Right renal pelvis (tissue), 4 donors: Measurements from ENCODE around the gene BCO2. TPM values are rescaled to one million over a fixed set of nuclear protein-coding genes. Genes with fewer than 3 reads are reported as not detected.
A peak's percentile ranks its signal among the peaks of the same experiment; 100 is the strongest.
"Not testable (repeated sequence)": the region's sequence is repeated elsewhere in the genome, so short reads cannot be mapped to it uniquely, and the experiment has no call there.

Source experiments
- DNase-seq, 4 donors: peaks; one replicate each; pipeline ENCODE4 v3.0.0-alpha.2; 2013; ENCODE audit warnings: low read depth in 4 of 4, low spot score in 3 of 4, missing footprints in 1 of 4
- polyA plus RNA-seq, 4 donors: library from polyadenylated mRNA; unstranded; fragments of 120-200 nt; gene quantifications; one replicate each; pipeline ENCODE4 v1.2.1, GENCODE V29; 2013; ENCODE audit not compliant: insufficient read length in 4 of 4

The BCO2 gene
- polyA plus RNA-seq: 1 to 10 TPM; 3.1 to 4.3 (median 3.8) TPM

GRCh38 chr11:112174789-112175598 is at the start of gene BCO2:
Gene BCO2, plus strand, starts transcription at chr11:112175512. Its CDS starts 90 bp downstream, at chr11:112175602.
- peak; percentile 66 to 82 (median 79) for DNase-seq

DNA sequence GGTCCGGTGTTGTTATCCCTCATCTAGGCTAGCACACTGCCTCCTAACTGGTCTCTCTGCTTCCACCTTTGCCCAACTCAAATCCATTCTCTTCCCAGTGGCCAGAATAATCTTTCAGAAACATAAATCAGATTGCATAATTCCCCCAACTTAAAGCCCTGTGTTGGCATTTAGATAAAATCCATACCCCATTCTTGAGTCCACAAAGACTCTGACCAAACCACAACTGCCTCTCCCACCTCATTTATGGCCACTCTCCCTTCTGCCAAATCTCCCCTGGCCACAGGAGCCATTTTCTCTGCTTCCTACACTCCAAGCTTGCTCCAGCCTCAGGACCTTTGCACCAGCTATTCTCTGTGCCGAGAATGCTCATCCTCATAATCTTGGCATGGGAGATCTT is 48.3 kb upstream of the BCO2 start:
- DNase-seq: no peak

GRCh38 chr11:112128483-112129121 is 46.7 kb upstream of the BCO2 start:
- DNase-seq: peak in 1 of 4 donors; percentile 7

DNA sequence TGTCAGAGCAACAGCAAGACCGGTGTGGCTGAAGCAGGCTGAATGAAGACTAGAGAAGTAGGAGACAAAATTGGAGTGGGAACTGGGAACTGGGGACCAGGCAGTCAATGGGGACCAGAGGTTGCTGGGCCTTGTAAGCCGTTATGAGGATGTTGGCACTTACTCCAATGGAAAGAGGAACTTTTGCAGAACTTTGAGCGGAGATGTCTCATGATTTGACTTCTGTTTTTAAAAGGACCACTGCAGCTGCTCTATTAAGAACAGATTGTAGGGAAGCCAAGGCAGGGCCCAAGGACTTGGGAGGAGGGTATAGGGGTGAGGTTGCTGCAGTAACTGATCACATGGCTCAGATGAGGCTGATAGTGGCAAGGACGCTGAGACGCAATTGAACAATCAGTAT is 45.7 kb upstream of the BCO2 start:
- DNase-seq: no peak

DNA sequence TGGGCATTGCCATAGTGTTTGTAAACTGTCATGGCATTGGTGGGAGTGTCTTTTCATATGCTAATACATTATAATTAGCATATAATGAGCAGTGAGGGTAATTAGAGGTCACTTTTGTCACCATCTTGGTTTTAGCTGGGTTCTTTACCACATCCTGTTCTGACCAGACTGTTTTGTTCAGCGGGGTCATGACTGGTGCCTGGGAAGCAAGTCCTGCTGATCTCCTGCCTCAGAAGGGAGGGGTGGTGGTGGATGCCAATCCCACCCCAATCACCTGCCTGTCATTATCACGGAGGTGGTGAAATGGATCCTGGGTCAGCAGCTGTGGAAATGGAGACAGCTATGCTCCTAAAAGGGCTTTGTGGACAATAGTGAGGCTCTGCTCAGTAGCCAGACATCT is 42.6 kb upstream of the BCO2 start:
- no peak for DNase-seq

GRCh38 chr11:112134473-112134872 is 40.8 kb upstream of the BCO2 start:
- no peak for DNase-seq

GRCh38 chr11:112143597-112143996 is 31.7 kb upstream of the BCO2 start:
- DNase-seq: no peak

- DNase-seq: no peak
Measured at GRCh38 chr11:112150517-112150916, 24.8 kb upstream of the BCO2 start.

- DNase-seq: no peak
Measured at GRCh38 chr11:112156153-112156955, 19.0 kb upstream of the BCO2 start.

DNA sequence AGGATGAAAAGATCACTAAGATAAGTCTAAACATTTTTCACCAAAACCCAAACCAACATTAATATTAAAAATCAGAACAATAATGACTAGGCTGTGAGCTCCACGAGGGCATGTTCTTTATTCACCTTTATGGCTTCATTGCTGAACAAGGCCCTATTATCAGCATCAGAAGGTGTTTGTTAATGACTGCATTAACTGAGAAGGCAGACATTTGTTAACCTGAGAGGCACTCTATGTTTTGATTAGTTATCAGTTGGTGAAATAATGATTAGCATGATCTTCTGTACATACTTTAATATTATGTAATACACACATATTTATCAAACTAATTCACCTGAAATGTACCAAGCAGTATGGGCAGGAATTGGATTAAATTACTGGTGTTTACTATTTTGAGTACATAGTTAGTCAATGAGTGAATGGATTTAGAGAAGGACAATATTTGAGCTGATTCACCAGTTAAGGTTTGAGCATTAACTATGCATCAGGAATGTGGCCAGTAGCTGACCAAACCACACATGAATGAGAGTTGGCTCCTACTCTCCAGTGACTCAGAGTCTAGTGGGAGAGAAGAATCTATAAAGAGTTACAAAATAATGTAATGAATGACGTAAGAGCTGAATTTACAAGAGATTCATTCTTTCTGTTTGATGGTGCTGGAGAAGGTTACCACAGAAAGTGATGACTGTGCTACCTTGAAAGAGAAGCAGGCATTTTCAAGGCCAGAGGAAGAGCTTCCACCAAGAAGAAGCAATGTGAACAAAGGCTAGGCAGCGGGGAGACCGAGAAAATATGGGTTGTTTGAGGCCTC is 18.2 kb upstream of the BCO2 start:
- no peak for DNase-seq

- DNase-seq: no peak
Measured at GRCh38 chr11:112159098-112160065, 15.9 kb upstream of the BCO2 start.

GRCh38 chr11:112160091-112160848 is 15.0 kb upstream of the BCO2 start:
- DNase-seq: no peak

DNA sequence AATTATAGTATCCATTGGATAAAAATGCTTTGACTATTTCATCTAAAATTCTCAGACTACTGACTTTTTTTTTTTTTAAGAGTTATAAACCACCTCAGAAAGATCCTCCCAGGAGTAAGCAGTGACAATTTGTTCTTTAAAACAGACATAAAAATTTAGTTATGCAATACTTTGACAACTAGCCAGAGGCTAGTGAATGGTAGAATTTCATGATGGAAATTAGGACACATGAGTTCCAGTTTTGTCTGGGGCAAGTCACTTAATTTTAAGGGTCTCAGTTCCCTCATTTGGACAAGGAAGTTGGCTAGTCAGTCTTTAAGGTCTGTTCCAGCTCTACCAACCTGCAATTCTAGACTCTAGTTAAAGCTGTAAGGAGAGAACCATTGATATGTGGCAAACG is 14.3 kb upstream of the BCO2 start:
- no peak for DNase-seq

- DNase-seq: not testable (repeated sequence)
Measured at GRCh38 chr11:112162200-112162599, 13.1 kb upstream of the BCO2 start.

- DNase-seq: no peak
Measured at GRCh38 chr11:112162761-112163546, 12.4 kb upstream of the BCO2 start.

- DNase-seq: no peak
Measured at GRCh38 chr11:112163875-112164685, 11.2 kb upstream of the BCO2 start, which contains the start of gene IL18. Gene IL18, minus strand, starts transcription at chr11:112164094. Its CDS starts 9,041 bp downstream, at chr11:112155053.

GRCh38 chr11:112165049-112165448 is 10.3 kb upstream of the BCO2 start:
- DNase-seq: no peak
